Hematopoietic multipotent progenitor cell treated with erythropoietin and hydrocortisone succinate and interleukin-3 and kit ligand, for 8 days (in vitro differentiated cells): Measurements from ENCODE around the gene MYCBPAP.

Experiments used
- DNase-seq: peaks from one replicate; pipeline ENCODE4 v3.0.0-alpha.2; 2015

Gene MYCBPAP

DNA sequence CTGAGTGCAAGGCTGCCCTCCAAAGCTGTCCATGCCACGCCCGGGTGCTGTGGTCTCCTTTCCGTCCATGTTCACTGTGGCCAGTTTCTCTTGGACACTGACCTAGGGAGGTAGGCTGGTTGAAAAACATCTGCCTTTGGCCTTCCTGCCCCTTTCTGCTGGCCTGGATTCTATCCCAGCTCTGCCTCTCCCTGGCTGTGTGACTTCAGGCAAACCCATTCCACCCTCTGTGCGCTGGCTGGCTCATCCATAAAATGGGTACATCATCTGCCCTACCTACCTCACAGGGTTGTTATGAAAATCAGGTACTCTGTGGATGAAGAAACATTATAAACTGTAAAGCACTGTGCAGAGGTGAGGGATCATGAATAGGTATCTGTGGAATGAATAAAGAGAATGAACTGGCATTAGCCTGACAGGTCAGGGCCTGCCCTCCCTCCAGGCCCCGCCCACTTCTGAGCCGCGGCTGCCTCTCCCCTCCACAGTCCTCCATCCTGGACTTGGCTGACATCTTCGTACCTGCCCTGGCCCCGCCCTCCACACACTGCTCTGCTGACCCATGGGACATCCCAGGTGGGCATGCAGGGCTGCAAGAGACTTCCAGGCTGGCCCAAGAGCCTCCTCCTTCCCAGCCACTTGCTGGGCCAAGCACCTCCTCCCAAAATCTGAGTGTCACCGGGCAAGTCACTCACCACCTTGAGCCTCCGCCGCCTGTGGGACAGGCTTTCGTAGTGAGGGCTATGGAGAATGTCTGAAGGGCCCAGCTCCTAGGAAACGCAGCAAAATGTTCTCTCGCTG lies 31.7 kb downstream of the MYCBPAP start:
- DNase-seq: no peak

DNA sequence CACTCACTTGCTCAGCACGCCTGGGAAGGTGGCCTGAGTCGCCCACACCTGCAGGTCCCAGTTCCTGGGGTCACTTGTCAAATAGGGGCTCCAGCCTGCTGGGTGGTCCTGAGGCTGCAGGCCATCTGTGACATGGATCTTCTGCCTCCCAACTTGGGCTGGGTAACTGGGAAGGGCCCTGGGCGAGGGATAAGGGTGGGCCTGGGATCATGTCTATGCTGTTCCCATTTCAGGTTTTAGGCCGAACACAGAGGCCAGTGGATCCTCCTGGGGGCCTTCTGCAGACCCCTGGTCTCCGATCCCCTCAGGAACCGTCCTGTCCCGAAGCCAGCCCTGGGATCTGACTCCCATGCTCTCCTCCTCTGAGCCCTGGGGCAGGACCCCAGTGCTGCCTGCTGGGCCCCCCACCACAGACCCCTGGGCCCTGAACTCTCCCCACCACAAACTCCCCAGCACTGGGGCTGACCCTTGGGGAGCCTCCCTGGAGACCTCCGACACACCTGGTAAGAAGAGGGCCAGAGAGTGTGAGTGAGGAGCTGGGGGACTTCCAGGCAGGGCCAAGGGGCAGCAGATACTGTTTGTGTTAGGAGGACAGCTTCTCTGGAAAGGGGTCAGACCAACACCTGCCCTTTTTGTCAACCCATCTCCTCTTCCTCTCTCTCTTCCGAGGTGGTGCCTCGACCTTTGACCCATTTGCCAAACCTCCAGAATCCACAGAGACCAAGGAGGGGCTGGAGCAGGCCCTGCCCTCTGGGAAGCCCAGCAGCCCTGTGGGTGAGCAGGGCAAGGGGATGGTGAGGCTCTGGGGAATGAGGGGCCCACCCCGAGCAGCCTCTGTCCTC lies 32.5 kb downstream of the MYCBPAP start:
- DNase-seq: no peak

DNA sequence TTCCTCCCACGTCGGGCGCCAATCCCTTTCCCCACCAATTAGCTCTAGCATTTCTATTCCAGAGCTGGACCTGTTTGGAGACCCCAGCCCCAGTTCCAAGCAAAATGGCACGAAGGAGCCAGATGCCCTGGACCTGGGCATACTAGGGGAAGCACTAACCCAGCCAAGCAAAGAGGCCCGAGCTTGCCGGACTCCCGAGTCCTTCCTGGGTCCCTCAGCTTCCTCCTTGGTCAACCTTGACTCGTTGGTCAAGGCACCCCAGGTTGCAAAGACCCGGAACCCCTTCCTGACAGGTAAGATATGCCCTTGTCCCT lies 33.1 kb downstream of the MYCBPAP start:
- no peak for DNase-seq

DNA sequence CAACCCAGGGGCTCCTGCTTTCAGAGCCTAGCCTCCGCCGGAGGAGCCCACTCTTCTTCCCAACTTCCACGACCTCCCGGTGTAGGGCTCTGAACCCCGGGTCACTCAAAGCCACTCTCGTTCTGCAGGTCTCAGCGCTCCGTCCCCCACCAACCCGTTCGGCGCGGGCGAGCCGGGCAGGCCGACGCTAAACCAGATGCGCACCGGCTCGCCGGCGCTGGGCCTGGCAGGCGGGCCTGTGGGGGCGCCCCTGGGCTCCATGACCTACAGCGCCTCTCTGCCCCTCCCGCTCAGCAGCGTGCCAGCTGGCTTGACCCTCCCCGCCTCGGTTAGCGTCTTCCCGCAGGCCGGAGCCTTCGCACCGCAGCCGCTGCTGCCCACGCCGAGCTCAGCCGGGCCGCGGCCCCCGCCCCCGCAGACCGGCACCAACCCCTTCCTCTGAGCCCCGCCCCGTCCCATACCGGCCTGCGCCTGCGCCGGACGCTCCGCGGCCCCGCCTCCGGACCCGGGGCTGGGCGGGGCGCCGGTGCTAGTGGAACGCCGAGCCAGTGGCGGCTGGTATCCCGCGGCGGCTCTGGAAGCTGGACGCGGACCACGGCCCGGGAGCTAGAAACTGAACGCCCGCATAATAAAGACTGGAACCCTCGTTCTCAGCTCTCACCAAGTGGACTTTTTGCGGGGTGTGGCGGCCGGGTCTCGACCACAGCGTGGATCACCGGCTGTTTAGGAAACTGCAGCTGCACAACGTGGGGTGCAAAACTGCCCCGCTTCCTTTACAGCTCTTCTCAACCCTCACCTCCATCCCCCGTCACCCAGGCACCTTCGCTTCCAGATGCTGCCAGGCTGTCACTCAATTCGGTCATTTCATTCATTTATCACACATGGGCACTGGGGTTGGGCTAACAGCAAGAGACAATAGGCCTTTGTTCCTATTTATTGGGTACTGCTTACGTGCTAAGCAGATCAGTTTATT lies 33.8 kb downstream of the MYCBPAP start:
- peak; percentile 76 for DNase-seq

DNA sequence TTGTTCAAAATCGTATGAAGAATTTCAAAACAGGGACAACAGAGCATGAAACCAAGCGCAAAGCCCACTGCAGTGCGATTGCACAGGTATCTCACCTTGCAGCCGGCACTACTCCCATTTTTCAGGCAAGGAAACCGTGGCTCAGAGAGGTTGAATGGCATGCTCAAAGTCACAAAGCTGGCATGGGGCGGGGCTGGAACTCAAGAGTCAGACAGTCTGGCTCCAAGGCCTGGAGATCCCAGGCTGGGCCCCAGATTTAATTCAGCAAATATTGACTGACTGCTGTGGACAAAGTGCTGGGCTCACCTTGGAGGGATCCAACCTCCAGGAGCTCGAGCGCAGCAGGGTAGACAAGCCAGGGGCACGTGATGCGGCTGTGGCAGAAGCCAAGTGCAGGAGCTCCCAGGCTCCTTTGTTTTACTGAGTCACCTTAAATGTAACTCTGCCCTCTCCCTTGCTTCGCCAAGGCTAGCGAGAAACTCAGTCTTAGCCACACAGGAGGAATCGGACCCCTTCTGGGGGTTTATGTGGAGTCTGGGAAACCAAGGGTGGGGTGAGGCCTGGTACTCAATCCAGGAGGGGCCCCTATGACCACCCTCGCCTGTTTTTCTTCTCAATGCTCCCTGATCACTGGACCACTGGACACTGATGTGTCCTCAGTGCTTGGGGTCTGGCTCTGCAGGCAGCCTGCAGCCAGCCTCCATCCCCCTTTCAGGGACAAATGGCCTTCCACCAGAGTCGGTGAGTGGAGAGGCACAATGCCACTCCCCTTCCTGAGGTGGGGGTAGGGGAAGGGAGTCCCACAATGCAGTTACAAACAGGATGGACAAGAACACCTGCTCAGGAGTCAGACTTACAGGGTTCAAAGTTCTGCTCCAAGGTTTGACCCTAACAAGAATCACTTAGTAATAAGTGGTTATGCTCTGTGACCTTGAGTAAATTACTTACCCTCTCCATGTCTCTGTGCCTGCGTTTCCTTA lies 34.8 kb downstream of the MYCBPAP start:
- no peak for DNase-seq

DNA sequence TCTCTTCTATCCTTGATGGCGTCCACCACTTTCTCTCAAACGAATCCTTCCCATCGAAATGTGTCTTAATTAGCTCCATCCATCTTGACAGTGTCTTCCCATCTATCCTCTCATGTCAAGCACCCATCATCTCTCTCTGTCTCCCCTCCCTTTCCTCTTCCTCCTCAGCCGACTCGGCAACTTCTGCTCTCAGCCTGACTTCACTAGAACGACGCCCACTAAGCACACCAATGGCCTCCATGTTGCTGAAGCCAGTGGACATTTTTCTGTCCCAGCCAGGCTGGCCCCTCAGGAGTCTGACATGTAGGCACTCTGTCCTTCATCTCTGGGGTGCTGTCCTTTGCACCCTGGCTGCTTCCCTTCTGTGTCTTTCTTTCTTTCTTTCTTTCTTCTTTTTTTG lies 36.3 kb downstream of the MYCBPAP start:
- no peak for DNase-seq

DNA sequence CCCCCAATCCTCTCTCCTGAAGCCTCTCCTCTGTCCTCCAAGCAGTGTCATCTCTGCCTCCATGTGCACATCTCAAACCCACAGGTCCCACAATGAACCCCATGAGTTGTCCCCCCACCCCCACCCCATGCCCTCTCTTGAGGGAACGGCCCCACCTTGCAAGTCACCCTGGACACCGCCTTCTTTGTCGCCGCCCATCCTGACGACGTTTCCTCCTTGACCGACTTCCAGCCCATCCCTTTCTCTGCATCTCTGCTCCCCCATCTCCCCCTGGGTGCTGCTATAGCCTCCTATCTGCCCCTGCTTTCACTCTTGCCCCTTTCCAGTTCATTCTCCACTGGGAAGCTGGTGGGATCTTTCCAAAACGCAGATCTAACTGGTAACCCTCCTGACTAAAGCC lies 37.1 kb downstream of the MYCBPAP start:
- no peak for DNase-seq

DNA sequence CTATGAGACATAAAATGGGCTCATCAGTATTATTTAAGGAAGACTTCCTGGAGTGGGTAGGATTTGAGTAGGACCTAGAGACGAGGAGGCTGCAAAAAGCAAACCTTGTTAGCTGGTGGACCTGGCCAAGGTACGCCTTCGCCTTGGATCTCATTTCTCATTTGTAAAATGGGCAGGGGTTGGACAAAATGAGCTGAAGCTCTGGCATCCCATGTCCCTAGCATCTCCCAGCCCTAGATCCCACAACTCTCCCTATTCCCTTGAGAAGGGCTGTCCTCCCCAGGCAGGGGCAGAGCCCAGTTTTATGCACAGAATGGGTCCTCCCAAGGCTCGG lies 38.4 kb downstream of the MYCBPAP start:
- no peak for DNase-seq

DNA sequence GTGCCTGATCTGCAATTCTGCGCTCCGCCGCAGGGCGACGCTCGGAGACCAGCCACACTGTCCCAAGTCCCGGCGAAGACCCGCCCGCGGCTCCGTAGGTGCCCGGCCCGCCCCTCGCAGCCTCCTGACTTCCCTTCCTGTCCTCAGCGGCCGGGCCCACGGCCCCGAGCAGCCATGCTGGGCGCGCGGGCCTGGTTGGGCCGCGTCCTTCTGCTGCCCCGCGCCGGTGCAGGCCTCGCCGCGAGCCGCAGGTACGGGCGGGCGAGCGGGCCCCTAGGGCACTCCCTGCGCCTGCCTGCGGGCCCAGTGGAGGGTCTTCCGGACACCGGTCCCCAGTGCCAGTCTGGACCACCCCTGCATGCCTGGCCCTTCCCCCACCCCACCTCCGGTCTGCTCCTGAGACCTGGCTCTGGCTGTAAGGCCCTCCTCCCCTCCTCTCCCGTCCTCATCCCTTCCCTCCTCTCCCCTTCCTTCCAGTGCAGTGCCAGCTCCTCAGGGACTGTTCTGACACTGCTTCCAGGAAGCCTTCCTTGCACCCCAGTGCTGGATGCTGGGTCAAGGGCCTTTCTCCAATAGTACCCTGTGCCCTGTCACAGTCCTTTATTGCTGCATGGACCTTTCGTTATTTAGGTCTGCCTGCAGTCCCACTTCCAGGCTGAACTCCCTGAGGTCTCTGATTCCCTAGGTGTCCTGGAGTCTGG lies 38.9 kb downstream of the MYCBPAP start, which contains the start of gene SPATA20:
TSS of gene SPATA20 (plus strand) at position 140 of the 701 bp plus-strand sequence. CDS start at position 175, 35 bp downstream.
- DNase-seq: peak; percentile 90

DNA sequence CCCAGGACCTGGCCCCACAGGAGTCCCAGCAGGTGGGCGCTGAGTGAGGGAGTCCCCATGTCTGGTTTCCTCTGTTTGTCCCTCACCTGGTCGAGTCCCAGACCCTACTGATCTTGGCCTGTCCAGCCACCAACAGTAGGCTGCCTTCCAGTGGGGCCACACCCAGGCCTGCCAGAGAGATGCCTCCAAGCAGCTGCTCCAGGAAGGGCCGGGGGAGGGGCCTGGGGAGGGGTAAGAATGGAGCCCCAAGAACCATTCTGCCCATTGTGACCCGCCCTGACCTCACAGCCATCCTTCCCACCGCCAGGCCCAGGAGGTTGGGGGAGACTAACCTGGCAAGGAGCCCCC lies 39.5 kb downstream of the MYCBPAP start:
- DNase-seq: peak; percentile 46

DNA sequence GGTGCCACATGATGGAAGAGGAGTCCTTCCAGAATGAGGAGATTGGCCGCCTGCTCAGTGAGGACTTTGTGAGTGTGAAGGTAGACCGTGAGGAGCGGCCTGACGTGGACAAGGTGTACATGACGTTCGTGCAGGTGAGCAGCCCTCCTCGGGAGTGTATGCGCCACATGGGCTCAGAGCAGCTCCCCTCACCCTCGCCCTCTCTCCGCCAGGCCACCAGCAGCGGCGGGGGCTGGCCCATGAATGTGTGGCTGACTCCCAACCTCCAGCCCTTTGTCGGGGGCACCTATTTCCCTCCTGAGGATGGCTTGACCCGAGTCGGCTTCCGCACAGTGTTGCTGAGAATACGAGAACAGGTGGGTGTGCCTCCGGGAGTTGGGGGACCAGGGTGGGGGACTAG lies 40.6 kb downstream of the MYCBPAP start:
- DNase-seq: no peak

DNA sequence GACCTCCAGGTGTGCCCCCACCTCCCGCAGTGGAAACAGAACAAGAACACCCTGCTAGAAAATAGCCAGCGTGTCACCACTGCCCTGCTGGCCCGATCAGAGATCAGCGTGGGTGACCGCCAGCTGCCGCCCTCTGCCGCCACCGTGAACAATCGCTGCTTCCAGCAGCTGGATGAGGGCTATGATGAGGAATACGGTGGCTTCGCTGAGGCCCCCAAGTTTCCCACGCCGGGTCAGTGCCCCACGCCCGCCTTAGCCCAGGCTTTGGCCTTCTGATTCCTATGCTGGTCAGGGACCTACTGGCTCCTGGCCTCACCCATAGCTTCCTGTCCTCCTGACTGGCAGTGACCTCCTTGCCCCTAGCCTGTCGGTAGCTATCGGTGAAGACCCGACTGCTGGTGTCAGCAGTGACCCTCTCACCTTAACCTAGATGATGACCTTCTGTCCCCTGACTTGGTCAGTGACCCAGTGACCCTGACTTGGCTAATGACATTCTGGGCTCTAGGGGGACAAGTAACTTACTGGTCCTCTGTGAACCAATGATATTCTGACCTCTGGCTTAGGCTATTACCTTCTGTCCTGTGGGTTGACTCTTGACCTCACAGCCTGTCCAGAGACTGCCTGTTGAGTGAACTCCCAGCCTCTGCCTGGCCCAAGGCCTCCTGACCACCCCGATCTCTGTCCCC lies 41.2 kb downstream of the MYCBPAP start:
- no peak for DNase-seq

DNA sequence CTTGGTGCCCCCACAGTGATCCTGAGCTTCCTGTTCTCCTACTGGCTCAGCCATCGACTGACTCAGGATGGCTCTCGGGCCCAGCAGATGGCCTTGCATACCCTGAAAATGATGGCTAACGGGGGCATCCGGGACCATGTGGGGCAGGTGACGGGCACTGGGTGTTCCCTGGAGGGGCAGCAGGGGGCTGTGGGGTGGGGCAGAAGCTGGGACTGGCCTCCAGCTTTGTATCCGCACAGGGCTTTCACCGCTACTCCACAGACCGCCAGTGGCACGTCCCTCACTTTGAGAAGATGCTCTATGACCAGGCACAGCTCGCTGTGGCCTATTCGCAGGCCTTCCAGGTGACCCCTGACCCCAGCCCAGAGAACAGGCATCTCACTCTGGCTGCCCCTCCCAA lies 41.7 kb downstream of the MYCBPAP start:
- DNase-seq: no peak

DNA sequence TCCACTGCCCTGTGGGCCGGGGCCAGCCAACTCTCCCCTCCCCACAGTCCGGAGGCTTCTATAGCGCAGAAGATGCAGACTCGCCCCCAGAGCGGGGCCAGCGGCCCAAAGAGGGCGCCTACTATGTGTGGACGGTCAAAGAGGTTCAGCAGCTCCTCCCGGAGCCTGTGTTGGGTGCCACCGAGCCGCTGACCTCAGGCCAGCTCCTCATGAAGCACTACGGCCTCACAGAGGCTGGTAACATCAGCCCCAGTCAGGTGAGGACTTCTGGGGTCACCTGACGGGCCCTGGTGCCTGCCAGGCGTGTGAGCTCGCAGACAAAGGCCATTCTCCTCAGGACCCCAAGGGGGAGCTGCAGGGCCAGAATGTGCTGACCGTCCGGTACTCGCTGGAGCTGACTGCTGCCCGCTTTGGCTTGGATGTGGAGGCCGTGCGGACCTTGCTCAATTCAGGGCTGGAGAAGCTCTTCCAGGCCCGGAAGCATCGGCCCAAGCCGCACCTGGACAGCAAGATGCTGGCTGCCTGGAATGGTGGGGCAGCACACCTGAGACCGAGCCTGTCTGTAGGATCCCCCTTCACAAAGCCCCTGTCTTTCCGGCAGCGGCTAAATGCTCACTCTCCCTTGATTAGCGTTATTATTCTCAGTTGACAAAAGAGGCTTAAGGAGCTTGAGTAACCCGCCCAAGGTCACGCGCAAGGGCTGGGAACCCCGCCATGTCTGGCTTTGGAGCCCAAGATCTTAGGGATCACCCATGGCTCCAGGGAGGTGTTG lies 42.6 kb downstream of the MYCBPAP start:
- peak; percentile 49 for DNase-seq

DNA sequence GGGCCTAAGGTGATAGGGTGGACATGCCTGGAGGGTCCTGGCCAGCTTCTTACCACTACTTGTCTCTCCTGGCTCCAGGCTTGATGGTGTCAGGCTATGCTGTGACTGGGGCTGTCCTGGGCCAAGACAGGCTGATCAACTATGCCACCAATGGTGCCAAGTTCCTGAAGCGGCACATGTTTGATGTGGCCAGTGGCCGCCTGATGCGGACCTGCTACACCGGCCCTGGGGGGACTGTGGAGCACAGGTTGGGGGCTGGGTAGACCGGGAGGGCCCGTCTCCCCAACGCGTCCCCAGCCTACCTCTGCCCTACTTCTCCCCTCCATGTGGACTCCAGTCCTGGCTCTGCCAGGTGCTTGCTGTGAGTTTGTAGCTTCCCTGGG lies 43.2 kb downstream of the MYCBPAP start:
- no peak for DNase-seq

DNA sequence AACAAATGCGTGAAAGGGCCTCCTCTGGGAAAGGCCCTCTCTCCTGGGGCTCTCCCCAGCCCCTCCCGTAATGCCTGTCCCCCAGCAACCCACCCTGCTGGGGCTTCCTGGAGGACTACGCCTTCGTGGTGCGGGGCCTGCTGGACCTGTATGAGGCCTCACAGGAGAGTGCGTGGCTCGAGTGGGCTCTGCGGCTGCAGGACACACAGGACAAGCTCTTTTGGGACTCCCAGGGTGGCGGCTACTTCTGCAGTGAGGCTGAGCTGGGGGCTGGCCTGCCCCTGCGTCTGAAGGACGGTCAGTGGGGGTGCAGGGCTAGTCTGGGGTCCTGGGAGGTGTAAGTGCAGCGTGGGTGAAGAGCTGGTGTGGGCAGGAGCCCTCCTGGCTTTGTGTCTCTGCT lies 43.6 kb downstream of the MYCBPAP start:
- no peak for DNase-seq

DNA sequence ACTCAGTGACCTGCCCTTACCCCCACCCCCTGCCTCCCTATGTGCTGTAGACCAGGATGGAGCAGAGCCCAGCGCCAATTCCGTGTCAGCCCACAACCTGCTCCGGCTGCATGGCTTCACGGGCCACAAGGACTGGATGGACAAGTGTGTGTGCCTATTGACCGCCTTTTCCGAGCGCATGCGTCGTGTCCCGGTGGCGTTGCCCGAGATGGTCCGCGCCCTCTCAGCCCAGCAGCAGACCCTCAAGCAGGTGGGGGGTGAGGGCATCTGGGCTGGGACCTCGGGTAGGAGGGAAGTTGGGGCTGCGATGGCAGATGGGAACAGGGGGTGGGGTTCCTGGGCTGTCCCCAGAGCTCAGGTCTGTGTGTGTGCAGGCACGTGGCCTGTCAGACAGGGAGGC lies 46.0 kb downstream of the MYCBPAP start:
- no peak for DNase-seq

DNA sequence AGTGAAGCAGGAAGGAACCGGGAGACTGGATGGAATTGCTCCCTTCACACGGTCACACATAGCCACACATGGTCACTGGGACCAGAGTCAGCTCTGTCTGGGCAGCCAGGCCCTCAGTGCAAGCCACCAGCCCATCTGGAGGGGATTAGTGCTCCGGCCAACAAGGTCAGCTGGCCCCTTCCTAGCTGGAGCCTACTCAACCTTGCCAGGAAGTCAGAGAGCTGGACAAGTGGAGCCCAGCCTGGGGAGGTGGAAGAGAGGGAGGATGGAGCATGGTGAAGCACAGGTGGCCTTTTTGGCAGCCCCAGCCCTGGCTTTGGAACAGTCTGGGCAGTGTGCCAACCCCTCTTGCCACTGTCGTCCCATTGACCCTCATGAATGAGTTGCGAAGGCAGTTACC lies 48.6 kb downstream of the MYCBPAP start:
- DNase-seq: no peak

DNA sequence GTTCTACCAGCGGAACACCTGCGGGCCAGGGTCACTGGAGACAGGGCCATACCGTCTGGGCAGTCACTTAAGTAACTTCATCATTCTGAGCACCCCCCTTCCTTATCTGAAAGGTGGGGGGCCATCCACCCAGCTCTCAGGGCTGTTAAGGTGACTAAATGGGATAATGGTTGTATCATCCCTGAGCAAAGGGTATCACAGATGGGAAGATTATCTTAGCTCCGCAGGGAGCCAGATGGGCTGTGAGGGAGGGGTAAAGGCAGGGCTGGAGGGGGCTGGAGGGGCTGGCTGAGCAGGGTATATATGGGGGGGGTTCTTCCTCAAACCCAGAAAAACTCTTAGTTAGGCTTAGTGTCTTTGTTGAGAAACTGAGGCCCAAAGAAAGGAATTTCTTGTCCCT lies 49.4 kb downstream of the MYCBPAP start:
- DNase-seq: no peak

DNA sequence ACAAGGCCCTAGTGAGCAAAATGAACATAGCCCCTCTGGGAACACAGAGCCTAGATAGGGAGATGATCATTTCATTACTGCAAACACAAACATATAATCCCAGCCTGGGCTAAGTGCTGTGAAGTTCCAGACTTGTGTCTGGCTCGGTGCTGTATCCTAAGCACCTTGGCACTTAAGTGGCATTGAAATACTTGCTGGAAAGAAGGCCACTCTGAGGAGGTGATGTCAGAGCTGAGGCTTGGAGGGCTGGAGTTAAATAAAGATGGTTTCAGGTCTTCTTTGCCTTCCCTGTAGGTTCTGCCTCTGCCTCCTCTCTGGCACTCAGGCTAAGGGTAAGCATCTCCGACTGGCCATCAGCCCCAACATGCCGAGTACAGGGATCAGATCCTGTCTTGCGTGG lies 49.9 kb downstream of the MYCBPAP start:
- DNase-seq: no peak
